K562 (cell line): ENCODE measurements around the gene ACAD8. TPM values are rescaled to one million over a fixed set of nuclear protein-coding genes. Genes with fewer than 3 reads are reported as not detected.
A peak's percentile ranks its signal among the peaks of the same experiment; 100 is the strongest.

Experiments
- ATF1 ChIP-seq, 2 experiments: fragments of 450-650 bp in 1 of 2; IDR thresholded peaks; 2 replicates each; pipeline ENCODE4 v1.6.1; 2016; ENCODE audit warnings: missing compliant biosample characterization in 1 of 2, missing genetic modification characterization in 1 of 2
- GATAD2A ChIP-seq: fragments of 450-650 bp; IDR thresholded peaks from 2 replicates; pipeline ENCODE4 v1.6.1; 2017
- GATAD2B ChIP-seq: fragments of 450-650 bp; IDR thresholded peaks from 2 replicates; pipeline ENCODE4 v1.6.1; 2017; ENCODE audit warnings: mild to moderate bottlenecking, borderline replicate concordance
- HINFP ChIP-seq: fragments of 450-650 bp; conservative IDR thresholded peaks from 2 replicates; pipeline ENCODE4 v1.6.1; 2016; ENCODE audit warnings: missing genetic modification characterization, low read depth, mild to moderate bottlenecking, control low read depth, missing compliant biosample characterization
- KDM2B ChIP-seq: fragments of 250-450 bp; sonication (Bioruptor Pico); IDR thresholded peaks from 2 replicates; pipeline ENCODE4 v1.8.0; 2021; ENCODE audit warnings: mild to moderate bottlenecking, moderate library complexity
- MAZ ChIP-seq, 2 experiments: fragments of 450-650 bp in 1 of 2; sonication (generic) in 1 of 2; formaldehyde crosslinking; IDR thresholded peaks in 1 of 2; conservative IDR thresholded peaks in 1 of 2; 2 replicates each; pipeline versions ENCODE4 v1.4.0 to v1.5.0; 2020; ENCODE audit warnings: mild to moderate bottlenecking in 1 of 2, missing genetic modification reagents in 1 of 2
- POLR2A ChIP-seq: fragments of 450-650 bp; conservative IDR thresholded peaks from 2 replicates; pipeline ENCODE4 v1.6.1; 2016
- POLR2B ChIP-seq: fragments of 450-650 bp; IDR thresholded peaks from 2 replicates; pipeline ENCODE4 v1.6.1; 2018; ENCODE audit warnings: low read depth; ENCODE audit not compliant: partially characterized antibody
- POLR2G ChIP-seq: fragments of 200-400 bp; formaldehyde crosslinking; IDR thresholded peaks from 2 replicates; pipeline ENCODE4 v1.6.1; 2017; ENCODE audit warnings: low read depth, mild to moderate bottlenecking, antibody characterized with exemption, low read length, moderate library complexity
- SP2 ChIP-seq: IDR thresholded peaks from 2 replicates; pipeline ENCODE4 v1.6.1; 2011; ENCODE audit warnings: mild to moderate bottlenecking, low read depth, low read length, moderate library complexity; ENCODE audit not compliant: poor library complexity, severe bottlenecking; ENCODE audit errors: extremely low read depth
- ZBTB40 ChIP-seq, 2 experiments: fragments of 450-650 bp in 1 of 2; sonication (generic) in 1 of 2; formaldehyde crosslinking in 1 of 2; IDR thresholded peaks; 2 replicates each; pipeline versions ENCODE4 v1.7.1 to v1.9.0; 2016 to 2022; ENCODE audit warnings: inconsistent platforms in 1 of 2, mild to moderate bottlenecking in 1 of 2, missing genetic modification reagents in 1 of 2
- ZC3H8 ChIP-seq: fragments of 450-650 bp; IDR thresholded peaks from 2 replicates; pipeline ENCODE4 v1.6.1; 2017
- ZNF395 ChIP-seq: fragments of 200-800 bp; sonication (Bioruptor generic); IDR thresholded peaks from 2 replicates; pipeline ENCODE4 v1.6.1; 2017; ENCODE audit warnings: missing genetic modification characterization, missing compliant biosample characterization
- ZNF57 ChIP-seq: fragments of 450-650 bp; formaldehyde crosslinking; IDR thresholded peaks from 2 replicates; pipeline ENCODE4 v1.4.0; 2020; ENCODE audit warnings: mild to moderate bottlenecking, moderate library complexity
- polyA plus RNA-seq, 8 experiments: library from polyadenylated mRNA; depleted of rRNA in 4 of 8; stranded (reverse) in 5 of 8; unstranded in 3 of 8; fragments of >200 nt; fragmentation: Nextera tagmentation in 2 of 8; fragmentation: Illumina TruSeq in 1 of 8; extraction: Ambion mirVana in 2 of 8; extraction: Trizol in 1 of 8; gene quantifications; 2 replicates each; pipeline versions ENCODE4 v1.2.1 to v1.2.3, GENCODE V29; 2011 to 2014; ENCODE audit warnings: inconsistent platforms in 1 of 8, missing spikeins in 1 of 8
- total RNA-seq, 7 experiments: library from RNA; depleted of rRNA in 6 of 7; stranded (reverse); fragments of >200 nt in 6 of 7; fragmentation: Illumina TruSeq in 2 of 7; extraction: Trizol in 2 of 7; gene quantifications; 2 replicates each; pipeline versions ENCODE4 v1.2.1 to v1.2.3, GENCODE V29; 2011 to 2021; ENCODE audit warnings: low replicate concordance in 1 of 7

Gene ACAD8
- total and polyA plus RNA-seq, 9 of the 15 experiments (the other 6 are each of a cell fraction or from before 2014, with no cell fraction given) = 6.5 to 34.1 (median 20.1) TPM

GRCh38 chr11:134224710-134225664 is 28.4 kb upstream of the ACAD8 start (continued):
- TF ChIP-seq POLR2G = peak; percentile 48; the same call in 1 of the 2 replicates
- TF ChIP-seq POLR2B = no peak
- TF ChIP-seq HINFP = no peak
- 0 out of 2 replicates have a peak, but pooled peaks have one; percentile 41 for TF ChIP-seq GATAD2A
- no peak for TF ChIP-seq SP2
- peak; percentile 13; the same call in 1 of the 2 replicates for TF ChIP-seq ZBTB40 (IDR thresholded peaks at IDR 0.05)
- no peak for TF ChIP-seq ZBTB40 (CRISPR knock-in tag; IDR thresholded peaks at IDR 0.05)
- no peak for TF ChIP-seq POLR2A
- TF ChIP-seq GATAD2B = peak; percentile 85; the same call in 1 of the 2 replicates
- TF ChIP-seq ATF1 (CRISPR knock-in tag; IDR thresholded peaks at IDR 0.05) = no peak
- 0 out of 2 replicates have a peak, but pooled peaks have one; percentile 9 for TF ChIP-seq ATF1 (tag; IDR thresholded peaks at IDR 0.05)
- peak in 1 of 2 experiments; percentile 14; a peak in 2 of 4 replicates for TF ChIP-seq MAZ (CRISPR knock-in tag; conservative IDR thresholded peaks at IDR 0.05 in 1 of 2, IDR thresholded peaks at IDR 0.05 in 1 of 2)
- TF ChIP-seq ZNF57 (CRISPR knock-in tag) = no peak
- no peak for TF ChIP-seq KDM2B (CRISPR knock-in tag)
- TF ChIP-seq ZNF395 (CRISPR knock-in tag) = peak; percentile 28; the same call in 1 of the 2 replicates
- TF ChIP-seq ZC3H8 = no peak
